ENCODE data around the gene GPD1L. TPM values are rescaled to one million over a fixed set of nuclear protein-coding genes. Genes with fewer than 3 reads are reported as not detected.
"Not testable (repeated sequence)": the region's sequence is repeated elsewhere in the genome, so short reads cannot be mapped to it uniquely, and the experiment has no call there.

The GPD1L gene
- total RNA-seq, 1 experiment from 2014 or later, result 6.0 TPM

GRCh38 chr3:32180141-32180784, 73.8 kb downstream of the GPD1L start:
- DNase-seq (ENCODE audit: low spot score), result no peak

GRCh38 chr3:32181365-32181764, 74.9 kb downstream of the GPD1L start:
- no peak for DNase-seq (ENCODE audit: low spot score)

GRCh38 chr3:32181796-32182195, 75.4 kb downstream of the GPD1L start:
- DNase-seq (ENCODE audit: low spot score), result no peak

GRCh38 chr3:32184187-32184730, 77.8 kb downstream of the GPD1L start:
- DNase-seq (ENCODE audit: low spot score), result no peak

- DNase-seq (ENCODE audit: low spot score), result no peak
These were observed 79.7 kb downstream of the GPD1L start for GRCh38 chr3:32186097-32186496.

GRCh38 chr3:32186876-32187275, 80.5 kb downstream of the GPD1L start:
- DNase-seq (ENCODE audit: low spot score), result no peak

GRCh38 chr3:32189693-32190092, 83.3 kb downstream of the GPD1L start:
- no peak for DNase-seq (ENCODE audit: low spot score)

- DNase-seq (ENCODE audit: low spot score), result not testable (repeated sequence)
These were observed 84.1 kb downstream of the GPD1L start for GRCh38 chr3:32190556-32190955.

GRCh38 chr3:32193101-32193500, 86.7 kb downstream of the GPD1L start:
- no peak for DNase-seq (ENCODE audit: low spot score)

GRCh38 chr3:32194653-32195052, 88.2 kb downstream of the GPD1L start:
- DNase-seq (ENCODE audit: low spot score), result no peak

GRCh38 chr3:32195995-32196540, 89.6 kb downstream of the GPD1L start:
- no peak for DNase-seq (ENCODE audit: low spot score)

- DNase-seq (ENCODE audit: low spot score), result no peak
These were observed 91.6 kb downstream of the GPD1L start for GRCh38 chr3:32197991-32198390.

- no peak for DNase-seq (ENCODE audit: low spot score)
These were observed 92.3 kb downstream of the GPD1L start for GRCh38 chr3:32198714-32199113.

GRCh38 chr3:32200490-32200889, 94.1 kb downstream of the GPD1L start:
- no peak for DNase-seq (ENCODE audit: low spot score)

GRCh38 chr3:32200992-32201758, 94.8 kb downstream of the GPD1L start:
- no peak for DNase-seq (ENCODE audit: low spot score)

- DNase-seq (ENCODE audit: low spot score), result no peak
These were observed 96.1 kb downstream of the GPD1L start for GRCh38 chr3:32202496-32202895.

GRCh38 chr3:32203854-32204253, 97.4 kb downstream of the GPD1L start:
- DNase-seq (ENCODE audit: low spot score), result no peak

- no peak for DNase-seq (ENCODE audit: low spot score)
These were observed 102.0 kb downstream of the GPD1L start for GRCh38 chr3:32208447-32208846.

- DNase-seq (ENCODE audit: low spot score), result no peak
These were observed 108.8 kb downstream of the GPD1L start for GRCh38 chr3:32215185-32215584.

GRCh38 chr3:32216172-32216783, 109.9 kb downstream of the GPD1L start:
- DNase-seq (ENCODE audit: low spot score), result peak; percentile 18

- DNase-seq (ENCODE audit: low spot score), result no peak
These were observed 110.9 kb downstream of the GPD1L start for GRCh38 chr3:32217339-32217738.

Measured in HT-29 (cell line).